HCT116 (cell line): ENCODE results near the gene MBLAC1. TPM values are rescaled to one million over a fixed set of nuclear protein-coding genes. Genes with fewer than 3 reads are reported as not detected.
A peak's percentile ranks its signal among the peaks of the same experiment; 100 is the strongest.

Experiments
- ATAC-seq: fragments of 200-7000 bp; cut with Tn5 transposase; 2 replicates; pipeline ENCODE4 v1.9.1; 2020; ENCODE audit warnings: mild to moderate bottlenecking, moderate library complexity
- BruUV-seq: library from RNA; stranded (reverse); fragments of 400-500 nt; replicated peaks from 2 replicates; lab custom pipeline; 2021; lab: Mats Ljungman, UMichigan
- CTCF ChIA-PET: fragments of 300-600 bp; sonication (Branson Sonifier 250); formaldehyde crosslinking; loops from one replicate; lab custom pipeline; 2021; ENCODE audit warnings: antibody characterized with exemption; lab: Charles Lee
- POLR2A ChIA-PET: fragments of 300-600, 350-600 bp; sonication (Branson Sonifier 250); formaldehyde crosslinking; loops from one replicate; lab custom pipeline; 2021; ENCODE audit warnings: antibody characterized with exemption; lab: Charles Lee
- RAD21 ChIA-PET, 2 experiments: fragments of 300-600 bp; sonication (Branson Sonifier 250); formaldehyde crosslinking; loops; one replicate each; lab custom pipeline; 2023; ENCODE audit warnings: low total read pairs in 2 of 2; ENCODE audit not compliant: uncharacterized antibody in 2 of 2, unreplicated experiment in 2 of 2, low non-redundant PET in 1 of 2; lab: Charles Lee
- DNase-seq: peaks from one replicate; pipeline ENCODE4 v3.0.0-alpha.2; 2010; ENCODE audit warnings: low read depth, low spot score
- H2AFZ ChIP-seq: fragments of 200-600 bp; shearing (Covaris generic), sonication (generic); 2 replicates; pipeline ENCODE4 v1.6.1; 2017; ENCODE audit warnings: low read depth, mixed run types, mixed read lengths, antibody characterized with exemption, low read length; ENCODE audit not compliant: poor library complexity, severe bottlenecking
- H3K27ac ChIP-seq: 2 replicates; pipeline ENCODE4 v1.5.1; 2012; ENCODE audit warnings: low read depth, low read length
- H3K27me3 ChIP-seq: fragments of 200-600 bp; sonication (generic); 2 replicates; pipeline ENCODE4 v1.6.1; 2016; ENCODE audit warnings: mixed run types, low read length, mixed read lengths; ENCODE audit not compliant: insufficient read depth
- H3K36me3 ChIP-seq, 2 experiments: fragments of 200-500 bp in 1 of 2; fragments of 200-600 bp in 1 of 2; sonication (Bioruptor generic) in 1 of 2; sonication (generic) in 1 of 2; 2 replicates each; pipeline versions ENCODE4 v1.5.1 to v1.6.1; 2014 to 2016; ENCODE audit warnings: low read length in 2 of 2, inconsistent platforms in 1 of 2, mixed read lengths in 1 of 2, mixed run types in 1 of 2; ENCODE audit not compliant: insufficient read depth in 2 of 2, control insufficient read depth in 1 of 2
- H3K4me1 ChIP-seq, 2 experiments: fragments of 200-600 bp in 1 of 2; sonication (generic) in 1 of 2; 2 replicates each; pipeline versions ENCODE4 v1.5.1 to v1.6.1; 2012 to 2017; ENCODE audit warnings: low read length in 2 of 2, inconsistent platforms in 1 of 2, mild to moderate bottlenecking in 1 of 2, mixed read lengths in 1 of 2, mixed run types in 1 of 2, moderate library complexity in 1 of 2; ENCODE audit not compliant: insufficient read depth in 2 of 2, control insufficient read depth in 1 of 2
- H3K4me2 ChIP-seq: fragments of 200-600 bp; sonication (generic); 2 replicates; pipeline ENCODE4 v1.6.1; 2017; ENCODE audit warnings: mixed run types, low read length, mixed read lengths
- H3K4me3 ChIP-seq, 2 experiments: fragments of 200-600 bp in 1 of 2; sonication (generic) in 1 of 2; replicated peaks in 1 of 2; 2 replicates each; pipeline ENCODE4 v1.5.1; 2011 to 2016; ENCODE audit warnings: low read length in 2 of 2, control low read depth in 1 of 2, low read depth in 1 of 2, mild to moderate bottlenecking in 1 of 2, mixed read lengths in 1 of 2, mixed run types in 1 of 2
- H3K79me2 ChIP-seq: fragments of 200-600 bp; sonication (generic); 2 replicates; pipeline ENCODE4 v1.6.1; 2017; ENCODE audit warnings: mild to moderate bottlenecking, mixed run types, low read length, moderate library complexity, mixed read lengths; ENCODE audit not compliant: insufficient read depth
- H3K9ac ChIP-seq: fragments of 200-600 bp; sonication (generic); 2 replicates; pipeline ENCODE4 v1.6.1; 2016; ENCODE audit warnings: low read length, mixed read lengths
- H3K9me2 ChIP-seq: fragments of 200-600 bp; sonication (generic), shearing (Covaris generic); 2 replicates; pipeline ENCODE4 v1.6.1; 2017; ENCODE audit warnings: mixed run types, mild to moderate bottlenecking, moderate library complexity; ENCODE audit not compliant: insufficient read depth
- H3K9me3 ChIP-seq, 2 experiments: fragments of 200-500 bp in 1 of 2; fragments of 200-600 bp in 1 of 2; sonication (Bioruptor generic) in 1 of 2; sonication (generic) in 1 of 2; 2 replicates each; pipeline ENCODE4 v1.6.1; 2014 to 2017; ENCODE audit warnings: low read length in 2 of 2, mixed read lengths in 2 of 2, inconsistent platforms in 1 of 2, low read depth in 1 of 2, mild to moderate bottlenecking in 1 of 2, mixed run types in 1 of 2, moderate library complexity in 1 of 2; ENCODE audit not compliant: control insufficient read depth in 1 of 2, insufficient read depth in 1 of 2
- H4K20me1 ChIP-seq: fragments of 200-600 bp; sonication (generic), shearing (Covaris generic); 2 replicates; pipeline ENCODE4 v1.6.1; 2017; ENCODE audit warnings: mixed run types, mild to moderate bottlenecking, moderate library complexity; ENCODE audit not compliant: insufficient read depth
- CBX3 ChIP-seq: IDR thresholded peaks from 2 replicates; pipeline ENCODE4 v1.6.1; 2012; ENCODE audit warnings: low read depth
- CEBPB ChIP-seq: IDR thresholded peaks from 2 replicates; pipeline ENCODE4 v1.6.1; 2012; ENCODE audit warnings: low read depth
- POLR2A ChIP-seq: IDR thresholded peaks from 2 replicates; pipeline ENCODE4 v1.7.0; 2011; ENCODE audit warnings: borderline replicate concordance; ENCODE audit not compliant: insufficient read depth, insufficient read length; ENCODE audit errors: extremely low read depth
- TCF7L2 ChIP-seq: IDR thresholded peaks from 2 replicates; pipeline ENCODE4 v1.7.0; 2011; ENCODE audit warnings: borderline replicate concordance, inconsistent platforms; ENCODE audit not compliant: insufficient read depth, insufficient read length; ENCODE audit errors: extremely low read depth
- YY1 ChIP-seq: IDR thresholded peaks from 2 replicates; pipeline ENCODE4 v1.6.1; 2011; ENCODE audit warnings: low read length, low read depth, moderate library complexity, mild to moderate bottlenecking; ENCODE audit not compliant: insufficient replicate concordance; ENCODE audit errors: extremely low read depth
- ZBTB33 ChIP-seq: IDR thresholded peaks from 2 replicates; pipeline ENCODE4 v1.6.1; 2011; ENCODE audit warnings: mild to moderate bottlenecking, low read length, moderate library complexity; ENCODE audit not compliant: insufficient replicate concordance; ENCODE audit errors: extremely low read depth
- intact Hi-C: fragments of 100-400 bp; cut with micrococcal nuclease; formaldehyde crosslinking; loops from 2 replicates; pipeline ENCODE4 v1.10.0; 2022
- total RNA-seq: library from RNA; stranded (reverse); gene quantifications from one replicate; pipeline ENCODE4 v1.2.1, GENCODE V29; 2021; ENCODE audit not compliant: unreplicated experiment
- TF ChIP-seq, protein P1 (sequence below), 3 experiments: fragments of 200-600 bp in 1 of 3; sonication (generic) in 1 of 3; IDR thresholded peaks in 2 of 3; conservative IDR thresholded peaks in 1 of 3; 2 replicates each; pipeline ENCODE4 v1.5.1; 2012 to 2017; ENCODE audit warnings: low read depth in 2 of 3, low read length in 2 of 3, antibody characterized with exemption in 1 of 3, borderline replicate concordance in 1 of 3, control low read depth in 1 of 3, mild to moderate bottlenecking in 1 of 3, mixed read lengths in 1 of 3, mixed run types in 1 of 3, moderate library complexity in 1 of 3; ENCODE audit not compliant: insufficient read depth in 1 of 3
- TF ChIP-seq, protein P2 (sequence below): IDR thresholded peaks from 2 replicates; pipeline ENCODE4 v1.6.1; 2012

MBLAC1 gene
- total RNA-seq, 1 experiment from 2014 or later = 2.0 TPM

- H3K4me2 ChIP-seq = peak within 1 kb of the TSS; percentile 98
- H3K9ac ChIP-seq = peak within 1 kb of the TSS; percentile 100
- DNase-seq (peak; percentile 96), ATAC-seq (peak; percentile 87)
- BruUV-seq = no TSS peak
- peak within 1 kb of the TSS; percentile 88 for H3K27ac ChIP-seq
- CTCF ChIA-PET = interaction anchor here (0.7 to 2.8 kb wide), 4 partner anchors 12 to 29 kb away, joined by 3 to 11 read pairs (median 4); partner anchors contain the start of genes COPS6 and ZNF3
- TF ChIP-seq CEBPB (no peak), TCF7L2 (peak; percentile 68)
- H3K9me3 ChIP-seq = no peaks in the 10 kb centered on the region
- intact Hi-C loops = loop anchor here (2.0 kb wide), 1 partner anchor 52 kb away; the partner anchor contains the start of gene ZSCAN21
- H3K27me3 ChIP-seq = no peaks in the 10 kb centered on the region
- peaks cover 54% of the 10 kb centered on the region for H3K79me2 ChIP-seq
- POLR2A ChIA-PET = interaction anchor here (0.5 to 2.9 kb wide), 13 partner anchors 11 to 328 kb away, joined by 3 to 18 read pairs (median 4); partner anchors contain the start of genes COPS6, LAMTOR4, MBLAC1 and ZCWPW1
- no peaks in the 10 kb centered on the region for H3K9me2 ChIP-seq
- RAD21 ChIA-PET = interaction anchor here (0.6 to 0.8 kb wide), 4 partner anchors 19 to 693 kb away, joined by 3 to 6 read pairs (median 3); partner anchors contain the start of gene LAMTOR4 (in 1 of the 2)
- H3K4me1 ChIP-seq = peaks cover 6 to 24% of the 10 kb centered on the region in 2 experiments; a peak in 3 of 4 replicates
- H3K36me3 ChIP-seq = peaks cover 36 to 37% of the 10 kb centered on the region in 2 experiments
- H2AFZ ChIP-seq = no peak within 1 kb of the TSS
- peaks cover 10% of the 10 kb centered on the region; the same call in 1 of the 2 replicates for H4K20me1 ChIP-seq
- peak within 1 kb of the TSS; percentile 90 to 94 for H3K4me3 ChIP-seq
Measured at GRCh38 chr7:100101016-100101862, 25.5 kb upstream of the MBLAC1 start, which contains the start of the genes AP4M1 and MCM7. Gene AP4M1 (plus strand): TSS chr7:100101643. CDS start chr7:100101715, 72 bp downstream. Gene MCM7 (minus strand): TSS chr7:100101397. CDS start chr7:100101294, 103 bp downstream.

- POLR2A ChIA-PET = interaction anchor here (0.7 to 2.9 kb wide), 6 partner anchors 10 to 113 kb away, joined by 3 to 11 read pairs (median 4); partner anchors contain the start of genes COPS6 and LAMTOR4
- H4K20me1 ChIP-seq = peaks cover 7% of the 10 kb centered on the region; the same call in 1 of the 2 replicates
- intact Hi-C loops = no loop called here
- no peaks in the 10 kb centered on the region for H3K27me3 ChIP-seq
- CTCF ChIA-PET = interaction anchor here (0.9 to 2.8 kb wide), 2 partner anchors 27 to 241 kb away, joined by 3 to 11 read pairs; no protein-coding TSS in a partner anchor
- H2AFZ ChIP-seq = no peak overlapping the region
- no peaks in the 10 kb centered on the region for H3K9me2 ChIP-seq
- peaks cover 20 to 34% of the 10 kb centered on the region in 2 experiments for H3K36me3 ChIP-seq
- no peak for ATAC-seq
- H3K27ac ChIP-seq = peak overlapping the region; percentile 88
- H3K4me1 ChIP-seq = peaks cover 6 to 24% of the 10 kb centered on the region in 2 experiments; a peak in 3 of 4 replicates
- H3K9ac ChIP-seq = peak overlapping the region; percentile 100
- H3K9me3 ChIP-seq = no peaks in the 10 kb centered on the region
- H3K79me2 ChIP-seq = peaks cover 36% of the 10 kb centered on the region
- RAD21 ChIA-PET = no interaction called here
- H3K4me2 ChIP-seq = peak overlapping the region; percentile 98
- H3K4me3 ChIP-seq = peak overlapping the region; percentile 90 to 94
- BruUV-seq = no TSS peak
- no peak for DNase-seq
- TF ChIP-seq ZBTB33 = no peak
- TF ChIP-seq, protein P1, sequence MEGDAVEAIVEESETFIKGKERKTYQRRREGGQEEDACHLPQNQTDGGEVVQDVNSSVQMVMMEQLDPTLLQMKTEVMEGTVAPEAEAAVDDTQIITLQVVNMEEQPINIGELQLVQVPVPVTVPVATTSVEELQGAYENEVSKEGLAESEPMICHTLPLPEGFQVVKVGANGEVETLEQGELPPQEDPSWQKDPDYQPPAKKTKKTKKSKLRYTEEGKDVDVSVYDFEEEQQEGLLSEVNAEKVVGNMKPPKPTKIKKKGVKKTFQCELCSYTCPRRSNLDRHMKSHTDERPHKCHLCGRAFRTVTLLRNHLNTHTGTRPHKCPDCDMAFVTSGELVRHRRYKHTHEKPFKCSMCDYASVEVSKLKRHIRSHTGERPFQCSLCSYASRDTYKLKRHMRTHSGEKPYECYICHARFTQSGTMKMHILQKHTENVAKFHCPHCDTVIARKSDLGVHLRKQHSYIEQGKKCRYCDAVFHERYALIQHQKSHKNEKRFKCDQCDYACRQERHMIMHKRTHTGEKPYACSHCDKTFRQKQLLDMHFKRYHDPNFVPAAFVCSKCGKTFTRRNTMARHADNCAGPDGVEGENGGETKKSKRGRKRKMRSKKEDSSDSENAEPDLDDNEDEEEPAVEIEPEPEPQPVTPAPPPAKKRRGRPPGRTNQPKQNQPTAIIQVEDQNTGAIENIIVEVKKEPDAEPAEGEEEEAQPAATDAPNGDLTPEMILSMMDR (IDR thresholded peaks at IDR 0.05 in 2 of 3, conservative IDR thresholded peaks at IDR 0.05 in 1 of 3; ENCODE audit: borderline replicate concordance in 1 of 3, insufficient read depth in 1 of 3, low read depth in 2 of 3, low read length in 2 of 3) = no peak
- TF ChIP-seq TCF7L2 = no peak
- TF ChIP-seq, protein P2, sequence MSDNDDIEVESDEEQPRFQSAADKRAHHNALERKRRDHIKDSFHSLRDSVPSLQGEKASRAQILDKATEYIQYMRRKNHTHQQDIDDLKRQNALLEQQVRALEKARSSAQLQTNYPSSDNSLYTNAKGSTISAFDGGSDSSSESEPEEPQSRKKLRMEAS = no peak
- TF ChIP-seq POLR2A = no peak
- TF ChIP-seq CBX3 = no peak
- TF ChIP-seq YY1 = no peak
Measured at GRCh38 chr7:100102950-100103840, 23.6 kb upstream of the MBLAC1 start.
